SK-N-SH (cell line): ENCODE measurements around the gene DAGLA.

Source experiments
- EZH2phosphoT487 ChIP-seq: fragments of 200-600 bp; sonication (generic); IDR thresholded peaks from 2 replicates; pipeline ENCODE4 v1.6.1; 2017; ENCODE audit warnings: low read depth, mixed run types, mild to moderate bottlenecking, antibody characterized with exemption, moderate library complexity, borderline replicate concordance
- FOXM1 ChIP-seq: IDR thresholded peaks from 2 replicates; pipeline ENCODE4 v1.4.0; 2012; ENCODE audit warnings: low read depth, mild to moderate bottlenecking
- TF ChIP-seq, protein P1 (sequence below): fragments of 200-600 bp; sonication (generic); IDR thresholded peaks from 2 replicates; pipeline ENCODE4 v1.6.1; 2017; ENCODE audit warnings: antibody characterized with exemption, mild to moderate bottlenecking, moderate library complexity

DNA sequence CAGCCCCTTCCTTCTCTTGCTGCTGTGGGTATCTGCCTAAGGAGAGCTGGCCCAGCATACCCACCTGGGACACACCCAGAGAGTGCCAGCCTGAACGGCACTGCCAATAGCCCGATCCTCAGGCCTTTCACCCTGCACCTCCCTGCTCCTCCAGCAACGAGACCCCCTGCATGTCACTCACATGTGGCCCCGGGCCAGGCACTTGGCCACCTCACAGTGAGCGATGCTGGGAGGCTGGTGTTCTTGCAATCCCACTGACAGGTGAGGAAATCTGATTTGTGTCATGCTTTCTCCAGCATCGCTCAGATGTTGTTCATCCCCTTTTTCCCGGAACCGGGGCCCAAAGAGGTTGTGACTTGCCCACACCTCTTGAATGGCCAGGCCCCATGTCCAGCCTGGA is 20.5 kb downstream of the DAGLA start:
- TF ChIP-seq, protein P1, sequence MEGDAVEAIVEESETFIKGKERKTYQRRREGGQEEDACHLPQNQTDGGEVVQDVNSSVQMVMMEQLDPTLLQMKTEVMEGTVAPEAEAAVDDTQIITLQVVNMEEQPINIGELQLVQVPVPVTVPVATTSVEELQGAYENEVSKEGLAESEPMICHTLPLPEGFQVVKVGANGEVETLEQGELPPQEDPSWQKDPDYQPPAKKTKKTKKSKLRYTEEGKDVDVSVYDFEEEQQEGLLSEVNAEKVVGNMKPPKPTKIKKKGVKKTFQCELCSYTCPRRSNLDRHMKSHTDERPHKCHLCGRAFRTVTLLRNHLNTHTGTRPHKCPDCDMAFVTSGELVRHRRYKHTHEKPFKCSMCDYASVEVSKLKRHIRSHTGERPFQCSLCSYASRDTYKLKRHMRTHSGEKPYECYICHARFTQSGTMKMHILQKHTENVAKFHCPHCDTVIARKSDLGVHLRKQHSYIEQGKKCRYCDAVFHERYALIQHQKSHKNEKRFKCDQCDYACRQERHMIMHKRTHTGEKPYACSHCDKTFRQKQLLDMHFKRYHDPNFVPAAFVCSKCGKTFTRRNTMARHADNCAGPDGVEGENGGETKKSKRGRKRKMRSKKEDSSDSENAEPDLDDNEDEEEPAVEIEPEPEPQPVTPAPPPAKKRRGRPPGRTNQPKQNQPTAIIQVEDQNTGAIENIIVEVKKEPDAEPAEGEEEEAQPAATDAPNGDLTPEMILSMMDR = no peak
- TF ChIP-seq FOXM1 (no peak), EZH2phosphoT487 (no peak)
